Endothelial cell of umbilical vein (primary cell): ENCODE measurements around the gene NINJ2. TPM values are rescaled to one million over a fixed set of nuclear protein-coding genes. Genes with fewer than 3 reads are reported as not detected.

Experiments
- BruUV-seq: library from RNA; stranded (reverse); fragments of 400-500 nt; replicated peaks from 2 replicates; lab custom pipeline; 2021; lab: Mats Ljungman, UMichigan
- CTCF ChIA-PET: fragments of 300-600, 350-600 bp; sonication (Branson Sonifier 250); formaldehyde crosslinking; loops from one replicate; lab custom pipeline; 2021; ENCODE audit warnings: antibody characterized with exemption, inconsistent platforms; lab: Charles Lee
- POLR2A ChIA-PET: fragments of 300-600, 350-600 bp; sonication (Branson Sonifier 250); formaldehyde crosslinking; loops from one replicate; lab custom pipeline; 2021; ENCODE audit warnings: antibody characterized with exemption, inconsistent platforms; lab: Charles Lee
- DNase-seq: peaks from one replicate; pipeline ENCODE4 v3.0.0-alpha.2; 2011; ENCODE audit warnings: low read depth, low spot score
- FAIRE-seq: peaks from 2 replicates; lab custom pipeline; 2011; peaks lifted over from hg19 to GRCh38; lab: Jason Lieb, UNC
- H2AFZ ChIP-seq: 2 replicates; pipeline ENCODE4 v1.6.0; 2012; ENCODE audit warnings: low read depth, low read length, control low read depth, inconsistent platforms
- H3K27ac ChIP-seq: 2 replicates; pipeline ENCODE4 v1.5.1; 2011; ENCODE audit warnings: low read depth, mild to moderate bottlenecking, control low read depth, low read length, moderate library complexity; ENCODE audit not compliant: insufficient read depth
- H3K27me3 ChIP-seq, 2 experiments: 2 replicates each; pipeline versions ENCODE4 v1.6.0 to v1.6.1; 2011; ENCODE audit warnings: low read length in 2 of 2, mixed read lengths in 1 of 2; ENCODE audit not compliant: control insufficient read depth in 2 of 2, insufficient read depth in 2 of 2
- H3K36me3 ChIP-seq, 2 experiments: 2 replicates in 1 of 2; 3 replicates in 1 of 2; pipeline ENCODE4 v1.5.1; 2011; ENCODE audit warnings: low read length in 2 of 2, mild to moderate bottlenecking in 1 of 2, moderate library complexity in 1 of 2; ENCODE audit not compliant: control insufficient read depth in 2 of 2, insufficient read depth in 2 of 2; ENCODE audit errors: extremely low read depth in 1 of 2
- H3K4me1 ChIP-seq: 3 replicates; pipeline ENCODE4 v1.5.1; 2011; ENCODE audit warnings: mild to moderate bottlenecking, low read length; ENCODE audit not compliant: control insufficient read depth, insufficient read depth; ENCODE audit errors: extremely low read depth
- H3K4me2 ChIP-seq: 2 replicates; pipeline ENCODE4 v1.6.1; 2011; ENCODE audit warnings: low read length, control low read depth, mixed read lengths; ENCODE audit not compliant: insufficient read depth
- H3K4me3 ChIP-seq, 3 experiments: fragments of 200-600 bp in 1 of 3; sonication (generic), shearing (Covaris generic) in 1 of 3; replicated peaks in 1 of 3; 2 replicates each; pipeline ENCODE4 v1.5.1; 2011 to 2016; ENCODE audit warnings: control low read depth in 3 of 3, low read length in 3 of 3, mild to moderate bottlenecking in 2 of 3, inconsistent platforms in 1 of 3, low read depth in 1 of 3, moderate library complexity in 1 of 3; ENCODE audit not compliant: insufficient read depth in 1 of 3
- H3K79me2 ChIP-seq: 2 replicates; pipeline ENCODE4 v1.6.0; 2012; ENCODE audit warnings: low read length, inconsistent platforms; ENCODE audit not compliant: control insufficient read depth, insufficient read depth
- H3K9ac ChIP-seq: replicated peaks from 2 replicates; pipeline ENCODE3; 2011; ENCODE audit warnings: low read length, control low read depth; ENCODE audit not compliant: insufficient read depth; ENCODE audit errors: extremely low read depth
- H3K9me1 ChIP-seq: replicated peaks from 3 replicates; pipeline ENCODE4 v1.6.0; 2011; ENCODE audit warnings: mild to moderate bottlenecking, low read length; ENCODE audit not compliant: control insufficient read depth, insufficient read depth; ENCODE audit errors: extremely low read depth
- H3K9me3 ChIP-seq: replicated peaks from 2 replicates; pipeline ENCODE4 v1.5.1; 2012; ENCODE audit warnings: low read length, inconsistent platforms; ENCODE audit not compliant: control insufficient read depth, insufficient read depth
- H4K20me1 ChIP-seq: replicated peaks from 2 replicates; pipeline ENCODE3; 2011; ENCODE audit warnings: mild to moderate bottlenecking, low read length; ENCODE audit not compliant: control insufficient read depth, insufficient read depth; ENCODE audit errors: extremely low read depth
- EZH2 ChIP-seq: IDR thresholded peaks from 2 replicates; pipeline ENCODE4 v1.6.1; 2012; ENCODE audit warnings: borderline replicate concordance, low read depth, mild to moderate bottlenecking, moderate library complexity, low read length, inconsistent platforms; ENCODE audit not compliant: severe bottlenecking
- FOS ChIP-seq: IDR thresholded peaks from 2 replicates; pipeline ENCODE4 v1.6.1; 2011; ENCODE audit warnings: mild to moderate bottlenecking, low read length, moderate library complexity, borderline replicate concordance; ENCODE audit not compliant: insufficient read depth
- GATA2 ChIP-seq: IDR thresholded peaks from 2 replicates; pipeline ENCODE4 v1.7.0; 2011; ENCODE audit warnings: low read depth, mild to moderate bottlenecking, moderate library complexity, mixed read lengths, low read length; ENCODE audit not compliant: insufficient read length, insufficient read depth
- MYC ChIP-seq: IDR thresholded peaks from one replicate; pipeline ENCODE4 v1.6.1; 2011; ENCODE audit warnings: mild to moderate bottlenecking, low read depth, low read length
- POLR2A ChIP-seq: IDR thresholded peaks from 2 replicates; pipeline ENCODE4 v1.6.1; 2012; ENCODE audit warnings: low read depth, mild to moderate bottlenecking, control low read depth, low read length
- POLR2AphosphoS5 ChIP-seq: IDR thresholded peaks from 2 replicates; pipeline ENCODE4 v1.6.1; 2012; ENCODE audit warnings: low read depth, mild to moderate bottlenecking, control low read depth, low read length, moderate library complexity; ENCODE audit not compliant: insufficient read depth
- dilution Hi-C: fragments of 300-500 bp; cut with MboI; formaldehyde crosslinking; loops from one replicate; pipeline ENCODE4 v1.15.0; 2019; ENCODE audit warnings: low sequenced_read_pairs; ENCODE audit not compliant: extremely low pct_ligation_motif_present
- intact Hi-C: fragments of 100-400 bp; cut with micrococcal nuclease; formaldehyde crosslinking; loops from one replicate; pipeline ENCODE4 v1.10.0; 2022
- polyA plus RNA-seq, 4 experiments: library from polyadenylated mRNA; depleted of rRNA in 3 of 4; stranded (reverse) in 3 of 4; unstranded in 1 of 4; fragments of >200 nt; gene quantifications; 2 replicates each; pipeline versions ENCODE4 v1.2.1 to v1.2.3, GENCODE V29; 2011 to 2012; ENCODE audit warnings: missing spikeins in 1 of 4
- total RNA-seq: library from RNA; stranded (reverse); gene quantifications from 2 replicates; pipeline ENCODE4 v1.2.3, GENCODE V29; 2021
- TF ChIP-seq, protein P1 (sequence below), 2 donors: IDR thresholded peaks; 1 replicate in 1 of 2; 2 replicates in 1 of 2; pipeline ENCODE4 v1.5.1; 2011; ENCODE audit warnings: low read length in 2 of 2, mild to moderate bottlenecking in 2 of 2, moderate library complexity in 2 of 2, control low read depth in 1 of 2, inconsistent platforms in 1 of 2, low read depth in 1 of 2; ENCODE audit not compliant: insufficient read depth in 1 of 2; ENCODE audit errors: extremely low read depth in 1 of 2

Gene NINJ2
- total and polyA plus RNA-seq, 2 donors (not counting 3 experiments of a cell fraction or from before 2014, with no cell fraction given): 0.75 to 4.4 TPM

- Histone ChIP-seq H3K9ac (no peak overlapping the region), H3K9me1 (no peaks in the 10 kb centered on the region), H2AFZ (no peak overlapping the region), H4K20me1 (no peaks in the 10 kb centered on the region), H3K4me1 (peaks cover 8% of the 10 kb centered on the region), H3K9me3 (no peaks in the 10 kb centered on the region), H3K4me2 (no peak overlapping the region), H3K4me3 (no peak overlapping the region), H3K36me3 (no peaks in the 10 kb centered on the region), H3K79me2 (no peaks in the 10 kb centered on the region), H3K27ac (no peak overlapping the region), H3K27me3 (no peaks in the 10 kb centered on the region)
- TF ChIP-seq EZH2 (no peak), POLR2A (no peak), GATA2 (no peak), POLR2AphosphoS5 (no peak)
- CTCF ChIA-PET: interaction anchor here (0.7 to 2.4 kb wide), 2 partner anchors 10 to 128 kb away, joined by 4 to 7 read pairs; partner anchors contain the start of gene WNK1
- FAIRE-seq (no peak), DNase-seq (no peak)
- dilution Hi-C loops: no loop called here
- POLR2A ChIA-PET: no interaction called here
- no TSS peak for BruUV-seq
- intact Hi-C loops: no loop called here
Measured at GRCh38 chr12:623865-624372, 39.3 kb downstream of the NINJ2 start.

DNA sequence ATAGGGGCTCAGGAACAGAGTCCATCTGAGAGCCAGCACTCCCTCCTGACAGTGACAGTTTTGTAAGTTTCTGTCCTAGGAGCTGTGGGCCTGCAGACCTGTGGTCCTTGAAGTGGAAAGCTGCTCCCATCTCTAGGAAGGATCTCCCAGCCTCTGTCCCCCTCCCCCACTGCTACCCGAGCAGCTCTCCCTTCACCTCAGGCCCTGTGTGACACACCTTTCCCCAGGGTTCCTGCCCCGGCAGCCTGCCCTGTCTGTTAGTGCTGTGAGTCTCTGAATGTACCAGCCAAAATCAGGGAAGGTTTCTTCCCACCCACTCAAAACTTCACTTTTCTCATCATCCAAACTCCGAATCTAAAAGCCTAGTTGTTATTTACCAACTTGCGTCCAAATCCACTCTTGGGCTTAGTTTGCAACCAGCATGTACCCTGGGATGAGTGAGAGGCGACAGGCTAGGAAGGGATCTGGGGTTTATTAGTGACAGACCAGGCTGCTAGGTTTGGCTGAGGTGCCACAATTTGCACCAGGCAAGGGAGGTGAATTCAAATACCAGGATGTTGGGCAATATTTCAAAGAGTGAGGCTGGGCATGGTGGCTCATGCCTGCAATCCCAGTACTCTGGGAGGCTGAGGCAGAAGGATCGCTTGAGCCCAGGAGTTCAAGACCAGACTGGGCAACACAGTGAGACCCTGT lies 39.9 kb downstream of the NINJ2 start:
- Histone ChIP-seq H4K20me1 (no peaks in the 10 kb centered on the region), H3K4me1 (peaks cover 8% of the 10 kb centered on the region), H3K79me2 (no peaks in the 10 kb centered on the region), H2AFZ (no peak overlapping the region), H3K36me3 (no peaks in the 10 kb centered on the region), H3K9ac (no peak overlapping the region), H3K4me2 (no peak overlapping the region), H3K9me3 (no peaks in the 10 kb centered on the region), H3K9me1 (no peaks in the 10 kb centered on the region), H3K27ac (no peak overlapping the region), H3K4me3 (no peak overlapping the region), H3K27me3 (no peaks in the 10 kb centered on the region)
- DNase-seq: no peak
- ChIA-PET POLR2A (no interaction called here), CTCF (interaction anchor here (0.7 to 2.4 kb wide), 8 partner anchors 9 to 470 kb away, joined by 3 to 10 read pairs (median 4); partner anchors contain the start of gene WNK1)
- TF ChIP-seq GATA2 (no peak), POLR2A (no peak), MYC (no peak), FOS (no peak), POLR2AphosphoS5 (no peak)
- TF ChIP-seq, protein P1, sequence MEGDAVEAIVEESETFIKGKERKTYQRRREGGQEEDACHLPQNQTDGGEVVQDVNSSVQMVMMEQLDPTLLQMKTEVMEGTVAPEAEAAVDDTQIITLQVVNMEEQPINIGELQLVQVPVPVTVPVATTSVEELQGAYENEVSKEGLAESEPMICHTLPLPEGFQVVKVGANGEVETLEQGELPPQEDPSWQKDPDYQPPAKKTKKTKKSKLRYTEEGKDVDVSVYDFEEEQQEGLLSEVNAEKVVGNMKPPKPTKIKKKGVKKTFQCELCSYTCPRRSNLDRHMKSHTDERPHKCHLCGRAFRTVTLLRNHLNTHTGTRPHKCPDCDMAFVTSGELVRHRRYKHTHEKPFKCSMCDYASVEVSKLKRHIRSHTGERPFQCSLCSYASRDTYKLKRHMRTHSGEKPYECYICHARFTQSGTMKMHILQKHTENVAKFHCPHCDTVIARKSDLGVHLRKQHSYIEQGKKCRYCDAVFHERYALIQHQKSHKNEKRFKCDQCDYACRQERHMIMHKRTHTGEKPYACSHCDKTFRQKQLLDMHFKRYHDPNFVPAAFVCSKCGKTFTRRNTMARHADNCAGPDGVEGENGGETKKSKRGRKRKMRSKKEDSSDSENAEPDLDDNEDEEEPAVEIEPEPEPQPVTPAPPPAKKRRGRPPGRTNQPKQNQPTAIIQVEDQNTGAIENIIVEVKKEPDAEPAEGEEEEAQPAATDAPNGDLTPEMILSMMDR (IDR thresholded peaks at IDR 0.05; ENCODE audit: extremely low read depth in 1 of 2, insufficient read depth in 1 of 2, low read depth in 1 of 2, low read length in 2 of 2): no peak
- intact Hi-C loops: no loop called here
- no TSS peak for BruUV-seq
- dilution Hi-C loops: no loop called here
- FAIRE-seq: peak; percentile 73
